Retinal pigment epithelial cell (primary cell): ENCODE measurements around the gene SLX9.
"Not testable (repeated sequence)": the region's sequence is repeated elsewhere in the genome, so short reads cannot be mapped to it uniquely, and the experiment has no call there.

Experiments used
- DNase-seq: peaks from one replicate; pipeline ENCODE4 v3.0.0-alpha.2; 2010; ENCODE audit warnings: low read depth
- H3K4me3 ChIP-seq: 2 replicates; pipeline ENCODE4 v1.5.1; 2011; ENCODE audit warnings: mild to moderate bottlenecking, low read length, control low read depth, moderate library complexity
- CTCF ChIP-seq: conservative IDR thresholded peaks from 2 replicates; pipeline ENCODE4 v1.5.1; 2011; ENCODE audit warnings: low read depth, low read length, control low read depth, inconsistent platforms

SLX9 gene

GRCh38 chr21:44924606-44925377, 15.0 kb upstream of the SLX9 start:
- H3K4me3 ChIP-seq: no peak overlapping the region
- no peak for TF ChIP-seq CTCF
- no peak for DNase-seq

- DNase-seq: no peak
- H3K4me3 ChIP-seq: no peak overlapping the region
- TF ChIP-seq CTCF: no peak
Measured at GRCh38 chr21:44925378-44925755, 14.5 kb upstream of the SLX9 start.

GRCh38 chr21:44926331-44927101, 13.3 kb upstream of the SLX9 start:
- H3K4me3 ChIP-seq: no peak overlapping the region
- TF ChIP-seq CTCF: no peak
- no peak for DNase-seq

GRCh38 chr21:44927259-44927586, 12.6 kb upstream of the SLX9 start:
- no peak overlapping the region for H3K4me3 ChIP-seq
- DNase-seq: no peak
- no peak for TF ChIP-seq CTCF

GRCh38 chr21:44927587-44928461, 12.0 kb upstream of the SLX9 start:
- H3K4me3 ChIP-seq: no peak overlapping the region
- peak; percentile 11 for TF ChIP-seq CTCF
- DNase-seq: no peak

- not testable (repeated sequence) for H3K4me3 ChIP-seq, DNase-seq
Measured at GRCh38 chr21:44928500-44929241, 11.2 kb upstream of the SLX9 start.

- TF ChIP-seq CTCF: no peak
- DNase-seq: no peak
- no peak overlapping the region for H3K4me3 ChIP-seq
Measured at GRCh38 chr21:44929242-44929798, 10.5 kb upstream of the SLX9 start.
